ENCODE results near the gene AQP2.

Gene AQP2

GRCh38 chr12:49920241-49920914, 30.2 kb upstream of the AQP2 start:
- no peak for DNase-seq (ENCODE audit: low spot score)

GRCh38 chr12:49920915-49921286, 29.6 kb upstream of the AQP2 start:
- DNase-seq (ENCODE audit: low spot score) = no peak

GRCh38 chr12:49921299-49921698, 29.2 kb upstream of the AQP2 start:
- DNase-seq (ENCODE audit: low spot score) = no peak

GRCh38 chr12:49921936-49922335, 28.6 kb upstream of the AQP2 start:
- DNase-seq (ENCODE audit: low spot score) = no peak

GRCh38 chr12:49922349-49923034, 28.0 kb upstream of the AQP2 start:
- DNase-seq (ENCODE audit: low spot score) = no peak

- no peak for DNase-seq (ENCODE audit: low spot score)
Measured at GRCh38 chr12:49923035-49923644, 27.4 kb upstream of the AQP2 start.

GRCh38 chr12:49923880-49924556, 26.5 kb upstream of the AQP2 start:
- DNase-seq (ENCODE audit: low spot score) = no peak

- DNase-seq (ENCODE audit: low spot score) = no peak
Measured at GRCh38 chr12:49924628-49925246, 25.8 kb upstream of the AQP2 start.

GRCh38 chr12:49925433-49926204, 24.9 kb upstream of the AQP2 start:
- DNase-seq (ENCODE audit: low spot score) = no peak

GRCh38 chr12:49928471-49928870, 22.1 kb upstream of the AQP2 start:
- DNase-seq (ENCODE audit: low spot score) = no peak

- no peak for DNase-seq (ENCODE audit: low spot score)
Measured at GRCh38 chr12:49929581-49929980, 21.0 kb upstream of the AQP2 start.

- no peak for DNase-seq (ENCODE audit: low spot score)
Measured at GRCh38 chr12:49930515-49931288, 19.8 kb upstream of the AQP2 start.

GRCh38 chr12:49932023-49932422, 18.5 kb upstream of the AQP2 start:
- DNase-seq (ENCODE audit: low spot score) = no peak

- DNase-seq (ENCODE audit: low spot score) = no peak
Measured at GRCh38 chr12:49932533-49933130, 17.9 kb upstream of the AQP2 start.

GRCh38 chr12:49933796-49934195, 16.7 kb upstream of the AQP2 start:
- no peak for DNase-seq (ENCODE audit: low spot score)

GRCh38 chr12:49934505-49934904, 16.0 kb upstream of the AQP2 start:
- no peak for DNase-seq (ENCODE audit: low spot score)

- DNase-seq (ENCODE audit: low spot score) = no peak
Measured at GRCh38 chr12:49936925-49937324, 13.6 kb upstream of the AQP2 start.

GRCh38 chr12:49937639-49938300, 12.8 kb upstream of the AQP2 start:
- DNase-seq (ENCODE audit: low spot score) = no peak

GRCh38 chr12:49939307-49939706, 11.2 kb upstream of the AQP2 start:
- no peak for DNase-seq (ENCODE audit: low spot score)

GRCh38 chr12:49939707-49940106, 10.8 kb upstream of the AQP2 start:
- DNase-seq (ENCODE audit: low spot score) = no peak
